Renal cortical epithelial cell (primary cell): ENCODE data around the gene ZNF879. TPM values are rescaled to one million over a fixed set of nuclear protein-coding genes. Genes with fewer than 3 reads are reported as not detected.

Source experiments
- DNase-seq: peaks from one replicate; pipeline ENCODE4 v3.0.0-alpha.2; 2011; ENCODE audit warnings: low read depth
- total RNA-seq: library from RNA; depleted of rRNA; stranded (reverse); fragments of >200 nt; gene quantifications from 2 replicates; pipeline ENCODE4 v1.2.3, GENCODE V29; 2014

Gene ZNF879
- total RNA-seq, 1 donor from 2014 or later, result 4.8 TPM

GRCh38 chr5:179008667-179009066, 14.9 kb upstream of the ZNF879 start:
- DNase-seq, result no peak

GRCh38 chr5:179033004-179033580, 9.5 kb downstream of the ZNF879 start:
- DNase-seq, result no peak

GRCh38 chr5:179044765-179045164, 21.2 kb downstream of the ZNF879 start:
- no peak for DNase-seq

GRCh38 chr5:179051784-179052183, 28.2 kb downstream of the ZNF879 start:
- DNase-seq, result no peak

- DNase-seq, result no peak
Measured at GRCh38 chr5:179054036-179054785, 30.6 kb downstream of the ZNF879 start.

- DNase-seq, result no peak
Measured at GRCh38 chr5:179054876-179055275, 31.3 kb downstream of the ZNF879 start.

- no peak for DNase-seq
Measured at GRCh38 chr5:179055436-179055835, 31.8 kb downstream of the ZNF879 start.

GRCh38 chr5:179055841-179056240, 32.2 kb downstream of the ZNF879 start:
- no peak for DNase-seq

- DNase-seq, result peak; percentile 60
Measured at GRCh38 chr5:179060116-179061008, 36.8 kb downstream of the ZNF879 start, which contains the start of gene ZNF354C. Gene ZNF354C (plus strand): TSS chr5:179060373. CDS start chr5:179062069, 1,696 bp downstream.

GRCh38 chr5:179061025-179061424, 37.4 kb downstream of the ZNF879 start:
- DNase-seq, result no peak

- DNase-seq, result no peak
Measured at GRCh38 chr5:179065703-179066102, 42.1 kb downstream of the ZNF879 start.

GRCh38 chr5:179079165-179079987, 55.8 kb downstream of the ZNF879 start:
- no peak for DNase-seq

GRCh38 chr5:179080724-179081123, 57.1 kb downstream of the ZNF879 start:
- no peak for DNase-seq

Other genes with a start within 250 kb of the ZNF879 start
- gene ZNF354B, start 163.9 kb upstream of the ZNF879 start, total RNA-seq, result 6.4 and 8.9 TPM in 2 replicates
- gene ZFP2, start 127.9 kb upstream of the ZNF879 start, total RNA-seq, result 1.2 and 6.4 TPM in 2 replicates
- 0.69 and 4.4 TPM in 2 replicates for gene ZNF454, start 82.6 kb upstream of the ZNF879 start, total RNA-seq
- gene GRM6, start 28.5 kb upstream of the ZNF879 start, total RNA-seq, result not detected in 2 replicates
- gene ZNF354C, start 36.6 kb downstream of the ZNF879 start, total RNA-seq, result 3.8 and 7.1 TPM in 2 replicates